CD4-positive, alpha-beta T cell treated with Interferon gamma for 1 hour (primary cell): ENCODE data around the gene GCA.

Source experiments
- DNase-seq: peaks from one replicate; pipeline ENCODE4 v3.0.0-alpha.2; 2020

The GCA gene

DNA sequence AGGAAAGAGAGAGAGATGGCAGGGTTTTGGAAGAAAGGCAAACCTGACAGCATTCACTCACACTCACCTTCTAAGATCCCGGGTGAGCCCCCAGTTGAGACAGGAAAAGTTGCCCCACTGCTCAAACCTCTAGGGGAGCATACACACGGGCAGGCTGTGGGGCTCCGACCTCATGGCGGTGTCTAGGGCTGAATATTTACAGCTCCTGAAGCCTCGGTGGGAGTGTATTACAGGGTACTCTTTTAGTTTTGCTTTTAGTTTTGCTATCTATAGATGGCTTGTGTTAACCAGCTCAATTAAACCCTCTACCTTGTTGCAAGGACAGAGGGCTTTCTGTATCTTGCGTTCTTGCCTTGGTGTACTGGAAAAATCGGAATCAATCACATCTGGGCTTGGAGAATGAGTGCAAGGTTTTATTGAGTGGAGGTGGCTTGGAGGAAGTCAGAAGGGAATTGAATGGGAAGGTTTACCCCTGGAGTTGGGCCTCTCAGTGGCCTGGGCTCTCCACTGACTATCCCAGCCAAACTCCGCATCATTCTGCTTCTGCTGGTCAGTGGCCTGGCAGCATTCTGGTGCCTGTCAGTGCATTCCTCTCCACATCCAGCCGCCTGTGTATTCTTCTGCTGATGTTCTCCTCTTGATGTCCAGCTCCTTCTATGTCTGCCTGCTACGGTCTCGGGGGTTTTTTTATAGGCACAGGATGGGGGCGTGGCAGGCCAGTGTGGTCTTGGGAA is 15.3 kb upstream of the GCA start:
- no peak for DNase-seq

DNA sequence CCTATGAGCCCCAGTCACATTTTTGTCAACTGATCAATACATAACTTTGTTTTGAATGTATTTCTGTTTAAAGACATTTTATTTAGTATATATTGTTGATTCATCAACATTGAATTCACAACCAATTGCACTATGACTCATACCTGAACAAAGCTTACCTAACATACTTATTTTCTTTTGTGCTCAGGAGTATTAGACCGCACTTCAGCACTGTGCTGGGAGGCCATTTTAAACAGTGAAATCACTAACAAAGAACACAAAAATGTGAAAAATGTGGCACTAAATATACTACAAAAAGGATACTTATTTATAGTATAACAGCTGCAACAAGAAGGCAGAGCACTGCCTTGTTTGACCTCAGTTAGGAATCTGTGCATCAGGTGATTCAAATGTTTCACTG is 13.1 kb upstream of the GCA start:
- no peak for DNase-seq

DNA sequence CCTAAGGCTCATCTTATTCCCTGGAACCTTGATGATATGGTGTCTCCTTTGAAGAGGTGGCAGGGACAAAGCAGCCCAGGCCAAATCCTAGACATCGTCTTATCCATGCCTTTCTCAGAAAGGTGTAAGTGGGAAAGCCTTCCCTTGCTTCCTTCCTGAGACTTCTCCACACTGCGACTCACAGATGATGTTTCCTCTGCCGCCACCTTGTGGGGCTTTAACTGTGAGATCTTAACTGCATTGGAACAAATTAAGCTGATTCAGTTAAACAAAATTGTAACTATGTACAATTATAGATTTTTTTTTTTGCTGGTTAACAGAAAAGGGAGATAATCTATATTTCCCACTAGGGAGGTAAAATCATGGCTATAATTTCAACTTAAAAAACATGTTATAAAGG is 10.0 kb upstream of the GCA start:
- DNase-seq, result peak; percentile 11

DNA sequence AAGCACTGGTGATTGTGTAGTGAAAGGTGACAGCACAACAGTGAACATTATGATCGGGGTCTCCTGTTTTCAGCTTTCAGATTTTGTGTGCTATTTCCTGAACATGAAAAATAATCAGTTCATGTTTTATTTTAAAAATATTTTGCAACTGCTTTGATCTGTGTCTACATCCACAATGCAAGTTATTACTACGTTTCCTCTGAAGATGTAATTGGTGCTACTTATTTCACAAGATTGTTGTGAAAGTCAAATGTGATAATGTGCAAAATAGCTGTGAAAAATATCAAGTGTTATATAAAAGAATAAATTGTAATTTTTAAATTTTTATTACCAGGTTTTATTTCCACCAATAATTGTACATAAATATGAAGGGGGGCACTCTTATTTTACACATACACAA is 6.1 kb upstream of the GCA start:
- DNase-seq, result no peak

DNA sequence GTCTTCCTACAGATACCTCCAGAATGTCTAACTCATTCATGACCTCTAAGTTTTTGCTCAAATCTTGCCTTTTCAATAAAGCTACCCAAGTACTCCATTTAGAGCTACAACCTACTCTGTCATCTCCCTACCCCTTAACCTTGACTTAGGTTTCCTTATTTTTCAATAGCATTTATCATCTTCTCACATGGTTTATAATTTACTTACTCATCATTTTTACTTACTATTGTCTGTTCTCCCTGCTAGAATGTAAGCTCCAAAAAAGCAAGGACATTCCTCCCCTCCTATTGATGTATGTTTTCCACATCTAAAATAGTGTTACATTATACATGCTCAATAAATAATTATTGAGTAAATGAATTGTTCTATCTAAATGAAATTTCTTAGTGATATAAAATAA is 3.1 kb upstream of the GCA start:
- DNase-seq, result no peak

DNA sequence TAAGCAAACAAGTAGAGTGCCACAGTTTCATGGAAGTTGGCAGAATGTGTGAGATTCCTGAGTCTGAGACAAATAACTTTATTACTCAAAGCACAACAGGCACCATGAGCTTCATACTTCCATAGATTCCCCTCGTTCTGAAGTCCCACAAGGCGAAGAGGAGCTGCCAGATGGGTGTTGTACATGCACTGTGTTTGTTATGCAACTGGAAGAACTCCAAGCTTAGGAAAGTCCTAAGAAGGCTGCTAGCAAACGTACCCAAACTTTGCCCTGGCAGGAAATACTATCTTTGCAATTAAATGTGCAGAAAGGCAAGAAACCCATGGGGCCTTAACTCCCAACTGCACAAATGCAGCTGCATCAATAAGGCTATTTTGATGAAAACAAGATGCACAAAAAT is 1.6 kb upstream of the GCA start:
- DNase-seq, result no peak

DNA sequence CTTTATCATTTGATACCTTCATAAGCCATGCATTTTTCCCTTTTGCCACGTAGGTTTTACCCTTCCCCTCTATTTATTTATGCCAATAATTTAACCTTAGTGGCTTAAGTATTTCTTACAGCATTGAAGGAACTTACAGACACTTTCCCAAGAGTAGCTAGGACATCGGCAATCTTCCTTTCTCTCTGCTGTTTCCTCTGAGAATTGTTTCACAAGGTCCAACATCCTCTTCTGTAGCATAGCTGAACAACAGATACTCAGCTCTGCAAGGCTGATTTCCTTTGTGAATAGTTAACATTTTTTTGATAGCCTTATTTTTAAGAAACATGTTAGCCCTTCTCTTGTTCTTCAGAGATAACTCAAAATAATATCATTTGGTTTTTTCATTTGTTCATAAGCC is 1.1 kb upstream of the GCA start:
- no peak for DNase-seq

DNA sequence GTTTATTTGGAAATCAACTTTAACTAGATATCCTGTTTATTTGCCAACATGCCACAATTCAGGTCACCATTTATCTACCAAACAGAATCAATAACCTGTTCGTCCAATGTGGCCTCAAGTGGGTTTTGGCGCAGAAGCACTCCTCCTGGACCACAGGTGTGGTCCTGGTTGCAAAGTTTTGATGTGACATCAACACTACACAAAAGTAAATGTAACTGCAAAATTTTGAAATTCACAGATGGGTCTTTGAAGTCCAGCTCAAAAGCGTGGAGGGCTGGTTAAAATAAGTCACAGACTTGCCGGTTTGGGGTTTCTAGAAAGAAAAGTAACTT is 474 bp upstream of the GCA start:
- no peak for DNase-seq

DNA sequence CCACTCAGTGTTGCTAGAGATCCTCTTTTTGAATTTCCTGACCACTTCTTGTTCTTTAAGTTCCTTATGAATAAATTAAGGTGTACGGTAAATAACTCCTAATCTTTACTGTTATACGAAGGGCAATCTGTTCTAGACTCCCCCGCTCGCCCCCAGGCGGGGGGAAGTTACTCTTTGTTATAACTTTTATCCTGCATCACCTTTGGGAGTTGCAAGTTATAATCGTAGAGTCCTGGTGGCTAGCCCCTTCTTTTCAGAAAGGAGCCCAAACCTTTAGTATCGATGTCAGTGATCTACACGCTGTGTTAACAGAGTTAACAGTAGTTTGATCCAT is 652 bp downstream of the GCA start:
- peak; percentile 1 for DNase-seq

DNA sequence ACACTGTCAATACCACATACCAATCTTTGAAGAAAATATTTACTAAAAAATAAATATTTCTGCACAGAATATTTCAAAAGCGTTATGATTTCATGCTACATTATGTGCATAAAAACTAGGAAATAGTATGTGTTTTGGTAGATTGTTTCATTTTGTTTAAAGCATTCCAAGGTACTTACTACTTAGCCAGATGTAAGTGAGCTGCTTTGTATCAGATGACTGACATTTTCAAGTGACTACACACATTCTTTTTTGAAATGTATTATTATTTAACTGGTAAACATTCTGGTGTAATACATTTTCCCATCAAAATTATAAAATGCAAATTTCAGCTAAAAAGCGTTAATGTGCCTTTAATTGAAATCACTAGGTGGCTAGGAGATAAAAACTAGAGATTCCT is 21.5 kb downstream of the GCA start:
- no peak for DNase-seq

DNA sequence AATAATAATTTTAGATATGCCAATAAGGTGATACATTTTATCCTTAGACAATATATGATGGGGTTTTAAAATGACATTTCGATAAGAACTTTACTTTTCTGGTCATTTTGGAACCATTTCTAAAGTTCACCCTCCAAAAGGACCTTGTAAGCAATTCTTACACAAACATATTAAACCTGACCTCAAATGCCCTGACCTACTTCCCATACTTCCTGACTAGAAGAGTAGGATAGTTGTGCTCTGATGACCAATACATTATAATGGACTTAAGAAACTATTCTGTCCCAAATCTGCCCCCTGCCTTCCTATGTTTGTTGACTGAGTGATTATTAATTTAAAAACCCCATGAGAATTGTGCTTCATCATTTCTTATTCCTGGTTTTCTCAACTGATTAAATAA is 24.6 kb downstream of the GCA start:
- no peak for DNase-seq

DNA sequence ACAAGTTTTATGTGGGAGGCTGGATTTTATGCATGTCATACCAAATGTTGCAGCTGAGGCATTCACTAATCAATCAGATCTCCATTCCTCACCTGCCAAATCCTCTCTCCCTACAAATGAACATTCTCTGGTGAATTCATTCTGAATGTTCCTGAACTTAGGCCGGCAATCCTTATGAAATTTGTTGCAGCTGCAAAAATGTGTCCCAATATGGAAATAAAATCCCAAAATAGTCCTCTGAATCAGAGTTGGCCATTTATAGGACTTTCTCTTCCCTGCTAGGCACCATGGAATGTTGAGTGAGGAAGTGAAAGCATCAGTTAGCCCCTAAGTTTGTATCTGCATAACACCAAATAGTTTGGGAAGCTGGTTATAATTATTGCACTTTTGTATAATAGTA is 25.6 kb downstream of the GCA start:
- no peak for DNase-seq

DNA sequence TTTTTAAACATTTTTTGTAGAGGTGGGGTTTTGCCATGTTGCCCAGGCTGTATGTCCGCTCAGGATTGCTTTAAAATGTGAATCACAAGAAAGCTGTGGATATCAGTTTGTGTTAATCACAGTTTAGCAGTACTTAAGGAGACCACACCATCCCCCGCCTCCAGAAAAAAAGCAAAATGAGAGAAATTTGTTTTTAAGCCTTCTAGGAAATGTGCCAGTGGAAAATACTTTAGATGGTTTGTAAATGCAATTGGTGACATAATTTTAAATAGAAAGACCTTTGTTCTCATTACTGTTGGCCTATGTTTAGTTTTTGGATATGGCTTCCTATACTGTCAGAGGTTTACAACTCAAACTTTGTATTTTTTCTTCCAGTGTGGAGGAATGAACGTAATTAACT is 27.0 kb downstream of the GCA start:
- DNase-seq, result no peak

DNA sequence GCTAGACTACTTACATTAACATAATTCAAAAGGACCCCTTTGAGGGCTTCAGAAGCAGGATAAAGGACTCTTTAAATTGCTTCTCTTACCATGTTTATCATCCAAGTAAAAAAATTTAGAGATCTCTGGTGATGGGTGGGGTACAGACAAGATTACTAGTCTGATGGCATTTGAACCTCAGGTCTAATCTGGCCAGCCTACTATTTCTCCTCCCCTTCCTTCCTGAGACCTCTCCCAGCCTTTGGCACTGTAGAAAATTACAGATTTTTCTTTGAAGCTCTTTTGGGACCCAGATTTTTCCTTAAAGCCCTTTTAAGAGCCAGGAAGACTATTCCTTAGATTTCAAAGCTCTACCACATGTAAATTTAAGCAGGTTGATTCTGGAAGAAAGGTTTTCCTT is 28.9 kb downstream of the GCA start:
- no peak for DNase-seq

DNA sequence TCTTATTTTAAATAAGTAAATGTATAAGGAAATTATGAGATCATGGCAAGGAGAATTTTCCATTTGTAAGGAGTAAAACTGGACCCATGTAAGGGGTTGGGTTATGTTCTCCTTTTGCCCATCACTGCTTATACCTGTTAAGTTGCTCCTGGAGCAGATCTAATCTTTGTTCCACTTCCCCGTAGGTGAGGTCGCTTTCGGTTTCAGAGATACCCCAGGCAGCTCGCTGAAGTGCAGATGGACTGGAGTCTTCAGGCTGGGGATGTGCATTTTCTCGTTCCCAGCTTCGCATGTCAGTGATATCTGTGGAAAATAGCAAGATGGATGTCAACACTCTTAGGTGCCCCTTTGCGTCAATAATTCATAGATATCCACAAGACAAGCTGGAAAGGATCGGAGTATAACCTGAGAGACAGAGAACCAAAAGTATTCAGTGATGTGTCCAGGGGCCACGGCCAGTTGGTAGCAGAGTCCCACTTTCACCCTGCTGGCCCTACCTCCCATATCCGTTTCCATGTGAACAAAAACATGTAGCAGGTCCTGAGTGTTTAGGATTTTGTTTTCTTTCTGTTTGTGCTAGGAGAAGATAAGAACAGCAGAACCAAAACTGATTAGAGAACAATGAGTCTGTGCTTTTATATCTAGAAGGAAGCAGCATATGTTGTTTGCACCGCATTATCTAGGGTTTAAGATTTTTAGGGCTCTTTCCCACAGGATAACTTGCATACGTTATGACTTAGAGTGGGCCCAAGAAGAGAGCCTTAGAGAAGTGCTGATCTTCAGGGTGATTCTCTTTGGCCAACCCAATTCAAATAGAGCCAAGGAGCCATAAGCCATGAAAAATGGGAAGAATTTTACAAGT is 36.0 kb downstream of the GCA start:
- no peak for DNase-seq

DNA sequence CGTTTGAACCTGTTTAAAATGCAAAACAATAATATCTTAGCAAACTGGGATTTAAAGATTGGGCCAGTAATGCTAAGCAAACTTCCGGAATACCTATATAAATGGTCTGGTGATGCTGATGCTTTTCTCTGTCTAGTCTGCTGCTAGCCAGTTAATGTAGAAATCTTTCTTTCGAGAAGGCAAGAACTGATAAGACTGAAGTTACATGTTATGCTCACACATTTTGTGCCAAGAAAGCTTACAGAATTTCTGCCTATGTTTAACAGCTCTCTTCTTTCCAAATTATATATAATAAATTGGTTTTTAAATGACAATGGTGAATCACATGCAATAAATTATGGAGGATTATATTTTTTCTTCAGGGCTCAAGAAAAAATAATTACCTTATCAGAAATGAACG is 37.9 kb downstream of the GCA start:
- no peak for DNase-seq

DNA sequence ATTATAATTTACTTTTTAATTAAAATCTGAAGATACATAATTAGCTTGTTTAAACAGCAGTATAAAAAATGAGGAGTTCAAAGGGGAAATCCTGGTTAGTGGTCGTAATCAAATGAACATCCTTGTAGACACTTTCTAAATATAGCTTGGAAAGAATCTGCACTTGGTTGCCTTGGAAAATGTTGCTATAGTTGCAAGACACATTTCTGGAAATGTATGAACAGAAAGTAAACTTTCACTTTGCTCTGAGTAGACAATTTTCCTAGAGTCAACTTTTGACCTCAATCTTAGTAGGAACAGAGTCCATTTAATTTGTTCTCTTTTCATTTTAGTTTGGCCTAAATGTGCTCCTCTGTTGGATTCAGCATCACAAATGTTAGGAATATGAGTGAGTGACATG is 38.3 kb downstream of the GCA start:
- no peak for DNase-seq

DNA sequence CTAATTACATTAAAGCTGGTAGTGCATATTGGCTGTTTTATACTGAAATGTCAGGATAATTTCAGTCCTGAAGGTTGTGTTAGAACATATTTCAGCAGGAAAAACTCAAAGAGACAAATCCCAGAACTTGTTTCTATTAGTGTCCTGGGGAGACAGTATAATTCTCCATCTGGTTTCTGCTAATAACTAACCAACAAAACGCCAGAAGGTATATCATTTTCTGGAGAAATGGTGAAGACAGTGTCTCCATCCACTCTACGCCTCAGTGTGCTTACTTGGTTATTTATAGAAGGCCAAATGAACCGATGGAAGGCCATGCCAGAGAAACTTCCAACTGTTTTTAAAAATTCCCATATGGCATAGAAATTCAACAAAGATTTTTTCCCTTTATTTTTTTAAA is 41.6 kb downstream of the GCA start:
- no peak for DNase-seq

DNA sequence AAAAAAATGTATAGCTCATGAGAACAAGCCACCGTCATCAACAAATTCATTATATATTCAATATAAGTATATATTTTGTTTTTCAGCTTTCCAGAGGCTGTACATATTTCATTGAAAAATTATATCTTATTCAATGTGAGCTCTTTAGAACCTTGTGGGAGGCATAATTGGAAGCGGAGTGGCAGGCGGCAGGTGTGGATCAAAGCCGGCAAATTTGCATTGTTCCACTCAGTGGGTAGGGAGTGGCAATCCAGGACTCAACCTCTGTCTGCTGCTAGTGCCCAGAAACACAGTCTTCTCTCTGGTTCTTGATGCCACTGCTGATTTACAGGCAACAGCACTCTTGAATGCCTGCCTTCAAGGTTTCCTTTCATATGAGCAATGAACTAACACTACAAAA is 46.9 kb downstream of the GCA start:
- DNase-seq, result no peak

DNA sequence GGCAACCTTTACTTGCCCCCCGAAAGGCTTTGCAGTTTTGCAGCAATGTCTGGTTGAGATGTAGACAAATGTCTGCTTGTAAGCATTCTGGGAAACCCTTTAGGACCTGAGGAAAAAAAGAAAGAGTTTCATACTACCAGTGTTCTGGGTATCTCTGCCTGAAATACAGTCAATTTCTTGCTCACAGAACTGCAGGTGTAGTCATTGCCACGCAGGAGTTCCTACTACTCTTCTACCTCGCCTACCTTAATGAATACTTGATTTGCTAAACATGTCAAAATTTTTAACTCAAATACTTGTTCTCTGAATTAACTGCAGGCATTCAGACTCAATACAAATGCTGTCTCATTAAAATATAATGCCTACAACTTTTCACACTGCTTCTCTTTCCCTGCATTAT is 56.4 kb downstream of the GCA start:
- no peak for DNase-seq

DNA sequence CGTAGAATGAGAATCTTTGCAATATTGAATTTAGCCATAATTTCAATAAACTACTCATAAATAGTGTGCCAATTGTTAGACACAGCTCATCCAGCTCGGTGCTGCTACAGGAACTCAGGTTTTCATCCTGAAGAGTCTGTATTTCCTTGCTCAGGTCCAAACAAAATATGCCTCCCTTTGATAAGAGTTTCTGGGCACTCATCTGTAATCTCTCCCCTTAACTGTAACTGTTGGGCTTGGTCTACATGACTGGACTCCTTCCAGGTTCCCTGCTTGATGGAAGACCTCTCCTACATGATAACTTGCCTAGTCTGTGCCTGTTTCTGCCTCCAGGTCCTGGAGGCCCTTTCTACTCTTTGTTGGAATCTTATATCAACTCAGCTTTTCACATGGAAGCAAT is 57.9 kb downstream of the GCA start:
- DNase-seq, result no peak

DNA sequence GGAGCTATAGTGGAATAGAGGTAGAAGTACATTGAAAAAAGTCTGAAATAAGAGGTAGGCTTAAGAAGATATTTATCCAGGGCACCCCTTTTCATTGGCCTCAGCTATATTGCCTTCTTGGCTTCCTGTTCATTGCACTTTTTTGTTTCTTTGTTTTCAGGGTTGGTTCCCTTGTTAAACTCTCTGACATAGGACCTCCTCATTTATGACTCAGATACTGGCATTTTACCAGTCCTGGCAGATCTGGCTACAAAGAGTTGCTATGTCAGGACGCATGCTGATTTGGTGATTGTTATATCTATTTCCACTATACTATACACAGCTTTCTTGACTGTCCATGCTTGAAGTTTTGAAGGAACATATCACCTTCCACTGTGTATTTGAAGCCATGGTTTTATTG is 60.0 kb downstream of the GCA start:
- no peak for DNase-seq
